Mucosa of rectum (tissue), 2 donors: ENCODE results near the gene TANC2.

Experiments
- H3K27ac ChIP-seq, 2 donors: one replicate each; pipeline ENCODE4 v1.7.0; 2013; ENCODE audit warnings: inconsistent platforms in 2 of 2, low read depth in 2 of 2, low read length in 2 of 2
- H3K27me3 ChIP-seq, 2 donors: one replicate each; pipeline ENCODE4 v1.7.0; 2013; ENCODE audit warnings: low read length in 2 of 2; ENCODE audit not compliant: control insufficient read depth in 2 of 2, insufficient read depth in 2 of 2
- H3K36me3 ChIP-seq, 2 donors: one replicate each; pipeline ENCODE4 v1.7.0; 2013; ENCODE audit warnings: low read length in 2 of 2; ENCODE audit not compliant: control insufficient read depth in 2 of 2, insufficient read depth in 2 of 2
- H3K4me1 ChIP-seq, 2 donors: one replicate each; pipeline ENCODE4 v1.7.0; 2013; ENCODE audit warnings: low read length in 2 of 2, mild to moderate bottlenecking in 1 of 2; ENCODE audit not compliant: control insufficient read depth in 2 of 2, insufficient read depth in 2 of 2
- H3K4me3 ChIP-seq, 2 donors: one replicate each; pipeline ENCODE4 v1.7.0; 2013; ENCODE audit warnings: low read length in 2 of 2
- H3K9ac ChIP-seq, 2 donors: one replicate each; pipeline ENCODE4 v1.7.0; 2013; ENCODE audit warnings: low read length in 2 of 2, low read depth in 1 of 2, mild to moderate bottlenecking in 1 of 2
- H3K9me3 ChIP-seq, 2 donors: one replicate each; pipeline ENCODE4 v1.7.0; 2013; ENCODE audit warnings: low read length in 2 of 2; ENCODE audit not compliant: control insufficient read depth in 2 of 2
- donor health status: healthy.
- donor health status: Normal muscosa, but diverticular disease.

The TANC2 gene

GRCh38 chr17:62931101-62931500 is 34.9 kb upstream of the TANC2 start:
- Histone ChIP-seq H3K9me3 (no peaks in the 10 kb centered on the region), H3K27ac (no peak overlapping the region), H3K27me3 (peaks cover 0 to 4% of the 10 kb centered on the region in 2 donors), H3K4me1 (no peaks in the 10 kb centered on the region), H3K36me3 (no peaks in the 10 kb centered on the region), H3K4me3 (no peak overlapping the region), H3K9ac (no peak overlapping the region)

- H3K9ac ChIP-seq = no peak overlapping the region
- H3K27ac ChIP-seq = no peak overlapping the region
- H3K27me3 ChIP-seq = peaks cover 0 to 4% of the 10 kb centered on the region in 2 donors
- no peaks in the 10 kb centered on the region for H3K36me3 ChIP-seq
- H3K4me1 ChIP-seq = no peaks in the 10 kb centered on the region
- H3K4me3 ChIP-seq = no peak overlapping the region
- no peaks in the 10 kb centered on the region for H3K9me3 ChIP-seq
Measured at GRCh38 chr17:62933501-62934385, 32.3 kb upstream of the TANC2 start.

- H3K4me3 ChIP-seq = no peak overlapping the region
- H3K9ac ChIP-seq = no peak overlapping the region
- H3K36me3 ChIP-seq = no peaks in the 10 kb centered on the region
- H3K9me3 ChIP-seq = no peaks in the 10 kb centered on the region
- H3K27me3 ChIP-seq = peaks cover 0 to 4% of the 10 kb centered on the region in 2 donors
- no peaks in the 10 kb centered on the region for H3K4me1 ChIP-seq
- no peak overlapping the region for H3K27ac ChIP-seq
Measured at GRCh38 chr17:62935098-62935497, 30.9 kb upstream of the TANC2 start.

- no peak overlapping the region for H3K27ac ChIP-seq
- no peaks in the 10 kb centered on the region for H3K9me3 ChIP-seq
- peaks cover 0 to 4% of the 10 kb centered on the region in 2 donors for H3K27me3 ChIP-seq
- H3K9ac ChIP-seq = no peak overlapping the region
- no peaks in the 10 kb centered on the region for H3K36me3 ChIP-seq
- H3K4me3 ChIP-seq = no peak overlapping the region
- H3K4me1 ChIP-seq = no peaks in the 10 kb centered on the region
Measured at GRCh38 chr17:62935523-62935922, 30.5 kb upstream of the TANC2 start.

- H3K9me3 ChIP-seq = no peaks in the 10 kb centered on the region
- no peaks in the 10 kb centered on the region for H3K4me1 ChIP-seq
- no peak overlapping the region for H3K9ac ChIP-seq
- H3K4me3 ChIP-seq = no peak overlapping the region
- no peaks in the 10 kb centered on the region for H3K36me3 ChIP-seq
- no peak overlapping the region for H3K27ac ChIP-seq
- H3K27me3 ChIP-seq = peaks cover 0 to 4% of the 10 kb centered on the region in 2 donors
Measured at GRCh38 chr17:62937606-62938005, 28.4 kb upstream of the TANC2 start.

GRCh38 chr17:62941358-62941991 is 24.6 kb upstream of the TANC2 start:
- Histone ChIP-seq H3K4me1 (no peaks in the 10 kb centered on the region), H3K4me3 (no peak overlapping the region), H3K27me3 (no peaks in the 10 kb centered on the region), H3K27ac (no peak overlapping the region), H3K36me3 (no peaks in the 10 kb centered on the region), H3K9me3 (no peaks in the 10 kb centered on the region), H3K9ac (no peak overlapping the region)

- H3K9me3 ChIP-seq = no peaks in the 10 kb centered on the region
- H3K27me3 ChIP-seq = no peaks in the 10 kb centered on the region
- no peak overlapping the region for H3K4me3 ChIP-seq
- H3K36me3 ChIP-seq = no peaks in the 10 kb centered on the region
- no peak overlapping the region for H3K9ac ChIP-seq
- H3K4me1 ChIP-seq = peaks cover 0 to 11% of the 10 kb centered on the region in 2 donors
- H3K27ac ChIP-seq = no peak overlapping the region
Measured at GRCh38 chr17:62948370-62948769, 17.7 kb upstream of the TANC2 start.

GRCh38 chr17:62949036-62949435 is 17.0 kb upstream of the TANC2 start:
- no peak overlapping the region for H3K4me3 ChIP-seq
- H3K4me1 ChIP-seq = peaks cover 0 to 11% of the 10 kb centered on the region in 2 donors
- H3K27me3 ChIP-seq = no peaks in the 10 kb centered on the region
- H3K9ac ChIP-seq = no peak overlapping the region
- no peaks in the 10 kb centered on the region for H3K9me3 ChIP-seq
- H3K36me3 ChIP-seq = no peaks in the 10 kb centered on the region
- H3K27ac ChIP-seq = no peak overlapping the region

- no peaks in the 10 kb centered on the region for H3K36me3 ChIP-seq
- H3K27ac ChIP-seq = peak overlapping the region in 1 of 2 donors; percentile 9
- H3K9ac ChIP-seq = no peak overlapping the region
- H3K4me3 ChIP-seq = no peak overlapping the region
- H3K4me1 ChIP-seq = peaks cover 0 to 11% of the 10 kb centered on the region in 2 donors
- H3K9me3 ChIP-seq = no peaks in the 10 kb centered on the region
- H3K27me3 ChIP-seq = no peaks in the 10 kb centered on the region
Measured at GRCh38 chr17:62950067-62950466, 16.0 kb upstream of the TANC2 start.

GRCh38 chr17:62955841-62956352 is 10.1 kb upstream of the TANC2 start:
- Histone ChIP-seq H3K4me1 (peaks cover 0 to 9% of the 10 kb centered on the region in 2 donors), H3K9ac (no peak overlapping the region), H3K36me3 (no peaks in the 10 kb centered on the region)

More at GRCh38 chr17:62955841-62956352, 10.1 kb upstream of the TANC2 start:
- Histone ChIP-seq H3K9me3 (no peaks in the 10 kb centered on the region), H3K27me3 (no peaks in the 10 kb centered on the region), H3K4me3 (no peak overlapping the region), H3K27ac (no peak overlapping the region)
